Tibial nerve (tissue), 4 donors: ENCODE results near the gene TOP2A. TPM values are rescaled to one million over a fixed set of nuclear protein-coding genes. Genes with fewer than 3 reads are reported as not detected.

Source experiments
- DNase-seq, 2 donors: peaks; one replicate each; pipeline ENCODE4 v3.0.0-alpha.2; 2019; ENCODE audit warnings: low spot score in 2 of 2
- H3K27ac ChIP-seq, 4 donors: fragments of 200-600 bp; sonication (generic) in 3 of 4; one replicate each; pipeline ENCODE4 v1.5.1; 2017 to 2019; ENCODE audit warnings: mild to moderate bottlenecking in 1 of 4
- H3K27me3 ChIP-seq, 2 donors: fragments of 200-600 bp; sonication (generic) in 1 of 2; one replicate each; pipeline versions ENCODE4 v1.5.1 to v1.6.0; 2017 to 2019
- H3K36me3 ChIP-seq, 3 donors: fragments of 200-600 bp; sonication (generic); one replicate each; pipeline ENCODE4 v1.5.1; 2018 to 2019
- H3K4me1 ChIP-seq, 4 donors: fragments of 200-600 bp; sonication (generic) in 3 of 4; one replicate each; pipeline ENCODE4 v1.5.1; 2017 to 2019
- H3K4me3 ChIP-seq, 4 donors: fragments of 200-600 bp; sonication (generic) in 3 of 4; one replicate each; pipeline ENCODE4 v1.5.1; 2017 to 2019; ENCODE audit warnings: mild to moderate bottlenecking in 1 of 4, moderate library complexity in 1 of 4
- H3K9me3 ChIP-seq, 4 donors: fragments of 200-600 bp; sonication (generic) in 3 of 4; one replicate each; pipeline ENCODE4 v1.5.1; 2017 to 2019
- CTCF ChIP-seq, 5 experiments: fragments of 200-600 bp in 3 of 5; fragments of 450-650 bp in 2 of 5; sonication (generic) in 3 of 5; IDR thresholded peaks; one replicate each; pipeline ENCODE4 v1.5.1; 2016 to 2019; ENCODE audit warnings: antibody characterized with exemption in 5 of 5, mild to moderate bottlenecking in 3 of 5, moderate library complexity in 2 of 5
- EP300 ChIP-seq, 2 donors: sonication (generic); formaldehyde crosslinking; IDR thresholded peaks; one replicate each; pipeline ENCODE4 v1.6.1; 2017; ENCODE audit warnings: antibody characterized with exemption in 2 of 2, mild to moderate bottlenecking in 1 of 2
- POLR2A ChIP-seq, 2 donors: fragments of 450-650 bp; IDR thresholded peaks; one replicate each; pipeline ENCODE4 v1.6.1; 2017; ENCODE audit warnings: antibody characterized with exemption in 2 of 2, mild to moderate bottlenecking in 2 of 2, moderate library complexity in 2 of 2
- WGBS, 2 donors: methylation state at CpG; one replicate each; pipeline ENCODE4 v1.1.5; 2018; 5-methylcytosine and 5-hydroxymethylcytosine counted together
- total RNA-seq, 4 donors: library from RNA; depleted of rRNA; stranded (reverse); fragments of >200 nt; gene quantifications; one replicate each; pipeline ENCODE4 v1.1.0, GENCODE V29; 2016

Gene TOP2A
- total RNA-seq, 4 donors from 2014 or later, result 0.21 to 7.1 (median 2.6) TPM

GRCh38 chr17:40363111-40363827, 54.4 kb downstream of the TOP2A start:
- DNase-seq, result no peak
- H3K27ac ChIP-seq, result no peak overlapping the region
- peak overlapping the region; percentile 30 to 60 (median 45) for H3K4me3 ChIP-seq
- H3K27me3 ChIP-seq, result peaks cover 0 to 7% of the 10 kb centered on the region in 2 donors
- no peak for TF ChIP-seq EP300 (IDR thresholded peaks at IDR 0.05)
- no peak for TF ChIP-seq POLR2A (IDR thresholded peaks at IDR 0.05)
- no peak for TF ChIP-seq CTCF (IDR thresholded peaks at IDR 0.05)
- WGBS, 2 donors, result 2 to 3% methylated on average over 7 to 54 of the region's 91 CpGs
- H3K4me1 ChIP-seq, result peaks cover 0 to 32% (median 6%) of the 10 kb centered on the region in 4 donors
- no peaks in the 10 kb centered on the region for H3K36me3 ChIP-seq
- no peaks in the 10 kb centered on the region for H3K9me3 ChIP-seq

- Histone ChIP-seq H3K36me3 (no peaks in the 10 kb centered on the region), H3K27ac (no peak overlapping the region), H3K4me1 (peaks cover 0 to 38% (median 6%) of the 10 kb centered on the region in 4 donors), H3K4me3 (peak overlapping the region; percentile 30 to 60 (median 45)), H3K27me3 (peaks cover 0 to 7% of the 10 kb centered on the region in 2 donors), H3K9me3 (no peaks in the 10 kb centered on the region)
- no peak for DNase-seq
- 1 to 20% methylated on average over 1 to 43 of the region's 58 CpGs for WGBS, 2 donors
- TF ChIP-seq CTCF (IDR thresholded peaks at IDR 0.05), result peak in 3 of 5 experiments; percentile 45 to 49 (median 47)
- TF ChIP-seq EP300 (IDR thresholded peaks at IDR 0.05), result no peak
These were observed 55.0 kb downstream of the TOP2A start for GRCh38 chr17:40362696-40363110.

GRCh38 chr17:40361925-40362695, 55.6 kb downstream of the TOP2A start:
- Histone ChIP-seq H3K4me3 (peak overlapping the region; percentile 30 to 60 (median 45)), H3K4me1 (peaks cover 0 to 44% (median 6%) of the 10 kb centered on the region in 4 donors), H3K27me3 (peaks cover 0 to 7% of the 10 kb centered on the region in 2 donors), H3K36me3 (no peaks in the 10 kb centered on the region), H3K27ac (no peak overlapping the region), H3K9me3 (no peaks in the 10 kb centered on the region)
- DNase-seq, result no peak
- TF ChIP-seq POLR2A (IDR thresholded peaks at IDR 0.05), result no peak
- no peak for TF ChIP-seq EP300 (IDR thresholded peaks at IDR 0.05)
- no peak for TF ChIP-seq CTCF (IDR thresholded peaks at IDR 0.05)
- WGBS, 2 donors, result 61 to 64% methylated on average over 12 to 16 of the region's 24 CpGs

GRCh38 chr17:40361063-40361924, 56.4 kb downstream of the TOP2A start:
- TF ChIP-seq CTCF (IDR thresholded peaks at IDR 0.05) (no peak), EP300 (IDR thresholded peaks at IDR 0.05) (no peak), POLR2A (IDR thresholded peaks at IDR 0.05) (no peak)
- Histone ChIP-seq H3K27me3 (peaks cover 0 to 7% of the 10 kb centered on the region in 2 donors), H3K27ac (no peak overlapping the region), H3K36me3 (peaks cover 0 to 2% (median 0%) of the 10 kb centered on the region in 3 donors), H3K9me3 (no peaks in the 10 kb centered on the region), H3K4me1 (peaks cover 0 to 52% (median 6%) of the 10 kb centered on the region in 4 donors), H3K4me3 (no peak overlapping the region)
- 63 to 66% methylated on average over 30 to 32 of the region's 32 CpGs for WGBS, 2 donors
- DNase-seq, result no peak
